ENCODE results near the gene HDAC4.

Gene HDAC4

GRCh38 chr2:239245872-239246721, 154.7 kb downstream of the HDAC4 start:
- Mint-ChIP-seq H3K9me3 (no peaks in the 10 kb centered on the region), H3K27ac (no peak overlapping the region), H3K27me3 (no peaks in the 10 kb centered on the region), H3K4me3 (no peak overlapping the region), H3K36me3 (ENCODE audit: low read depth) (peaks cover 12% of the 10 kb centered on the region), H3K4me1 (ENCODE audit: low read depth) (peaks cover 37% of the 10 kb centered on the region)

- Mint-ChIP-seq H3K27ac (no peak overlapping the region), H3K4me1 (ENCODE audit: low read depth) (peaks cover 42% of the 10 kb centered on the region), H3K9me3 (no peaks in the 10 kb centered on the region), H3K36me3 (ENCODE audit: low read depth) (peaks cover 12% of the 10 kb centered on the region), H3K4me3 (no peak overlapping the region), H3K27me3 (no peaks in the 10 kb centered on the region)
Observed at GRCh38 chr2:239245107-239245506, 155.7 kb downstream of the HDAC4 start.

- Mint-ChIP-seq H3K27me3 (no peaks in the 10 kb centered on the region), H3K27ac (no peak overlapping the region), H3K4me3 (no peak overlapping the region), H3K36me3 (ENCODE audit: low read depth) (peaks cover 7% of the 10 kb centered on the region), H3K9me3 (no peaks in the 10 kb centered on the region), H3K4me1 (ENCODE audit: low read depth) (peaks cover 45% of the 10 kb centered on the region)
Observed at GRCh38 chr2:239244625-239245024, 156.2 kb downstream of the HDAC4 start.

- no peaks in the 10 kb centered on the region for H3K36me3 Mint-ChIP-seq (ENCODE audit: low read depth)
- no peaks in the 10 kb centered on the region for H3K9me3 Mint-ChIP-seq
- H3K4me1 Mint-ChIP-seq (ENCODE audit: low read depth): peaks cover 31% of the 10 kb centered on the region
- H3K4me3 Mint-ChIP-seq: no peak overlapping the region
- no peak overlapping the region for H3K27ac Mint-ChIP-seq
- no peaks in the 10 kb centered on the region for H3K27me3 Mint-ChIP-seq
Observed at GRCh38 chr2:239241431-239241960, 159.3 kb downstream of the HDAC4 start.

- Mint-ChIP-seq H3K4me1 (ENCODE audit: low read depth) (peaks cover 30% of the 10 kb centered on the region), H3K9me3 (no peaks in the 10 kb centered on the region), H3K36me3 (ENCODE audit: low read depth) (no peaks in the 10 kb centered on the region), H3K4me3 (no peak overlapping the region), H3K27ac (no peak overlapping the region), H3K27me3 (no peaks in the 10 kb centered on the region)
Observed at GRCh38 chr2:239240414-239240881, 160.4 kb downstream of the HDAC4 start.

GRCh38 chr2:239239607-239240413, 161.0 kb downstream of the HDAC4 start:
- Mint-ChIP-seq H3K27ac (no peak overlapping the region), H3K4me1 (ENCODE audit: low read depth) (peaks cover 28% of the 10 kb centered on the region), H3K27me3 (no peaks in the 10 kb centered on the region), H3K36me3 (ENCODE audit: low read depth) (no peaks in the 10 kb centered on the region), H3K9me3 (no peaks in the 10 kb centered on the region), H3K4me3 (no peak overlapping the region)

- Mint-ChIP-seq H3K36me3 (ENCODE audit: low read depth) (no peaks in the 10 kb centered on the region), H3K9me3 (no peaks in the 10 kb centered on the region), H3K4me1 (ENCODE audit: low read depth) (peaks cover 36% of the 10 kb centered on the region), H3K27me3 (no peaks in the 10 kb centered on the region), H3K27ac (no peak overlapping the region), H3K4me3 (no peak overlapping the region)
Observed at GRCh38 chr2:239238839-239239606, 161.8 kb downstream of the HDAC4 start.

- no peaks in the 10 kb centered on the region for H3K27me3 Mint-ChIP-seq
Observed at GRCh38 chr2:239238381-239238780, 162.4 kb downstream of the HDAC4 start.

GRCh38 chr2:239236808-239237205, 164.0 kb downstream of the HDAC4 start:
- H3K9me3 Mint-ChIP-seq: no peaks in the 10 kb centered on the region
- no peak overlapping the region for H3K4me3 Mint-ChIP-seq
- peaks cover 49% of the 10 kb centered on the region for H3K4me1 Mint-ChIP-seq (ENCODE audit: low read depth)
- H3K27me3 Mint-ChIP-seq: no peaks in the 10 kb centered on the region
- H3K36me3 Mint-ChIP-seq (ENCODE audit: low read depth): no peaks in the 10 kb centered on the region
- no peak overlapping the region for H3K27ac Mint-ChIP-seq

More at GRCh38 chr2:239238381-239238780, 162.4 kb downstream of the HDAC4 start:
- H3K4me1 Mint-ChIP-seq (ENCODE audit: low read depth): peaks cover 41% of the 10 kb centered on the region
- no peak overlapping the region for H3K4me3 Mint-ChIP-seq
- H3K27ac Mint-ChIP-seq: no peak overlapping the region
- H3K36me3 Mint-ChIP-seq (ENCODE audit: low read depth): no peaks in the 10 kb centered on the region
- H3K9me3 Mint-ChIP-seq: no peaks in the 10 kb centered on the region

- no peak overlapping the region for H3K27ac Mint-ChIP-seq
- H3K36me3 Mint-ChIP-seq (ENCODE audit: low read depth): no peaks in the 10 kb centered on the region
- peaks cover 46% of the 10 kb centered on the region for H3K4me1 Mint-ChIP-seq (ENCODE audit: low read depth)
Observed at GRCh38 chr2:239236043-239236807, 164.6 kb downstream of the HDAC4 start.

GRCh38 chr2:239235311-239235710, 165.5 kb downstream of the HDAC4 start:
- Mint-ChIP-seq H3K27ac (no peak overlapping the region), H3K4me1 (ENCODE audit: low read depth) (peaks cover 51% of the 10 kb centered on the region), H3K4me3 (no peak overlapping the region), H3K9me3 (no peaks in the 10 kb centered on the region), H3K36me3 (ENCODE audit: low read depth) (no peaks in the 10 kb centered on the region), H3K27me3 (no peaks in the 10 kb centered on the region)

More at GRCh38 chr2:239236043-239236807, 164.6 kb downstream of the HDAC4 start:
- no peak overlapping the region for H3K4me3 Mint-ChIP-seq
- H3K9me3 Mint-ChIP-seq: no peaks in the 10 kb centered on the region
- no peaks in the 10 kb centered on the region for H3K27me3 Mint-ChIP-seq

GRCh38 chr2:239234191-239235175, 166.3 kb downstream of the HDAC4 start:
- Mint-ChIP-seq H3K4me3 (no peak overlapping the region), H3K36me3 (ENCODE audit: low read depth) (no peaks in the 10 kb centered on the region), H3K4me1 (ENCODE audit: low read depth) (peaks cover 53% of the 10 kb centered on the region), H3K27me3 (no peaks in the 10 kb centered on the region), H3K27ac (no peak overlapping the region), H3K9me3 (no peaks in the 10 kb centered on the region)

- Mint-ChIP-seq H3K27ac (no peak overlapping the region), H3K4me1 (ENCODE audit: low read depth) (peaks cover 57% of the 10 kb centered on the region)
Observed at GRCh38 chr2:239233576-239233975, 167.2 kb downstream of the HDAC4 start.

More at GRCh38 chr2:239233576-239233975, 167.2 kb downstream of the HDAC4 start:
- Mint-ChIP-seq H3K4me3 (no peak overlapping the region), H3K27me3 (no peaks in the 10 kb centered on the region), H3K36me3 (ENCODE audit: low read depth) (no peaks in the 10 kb centered on the region), H3K9me3 (no peaks in the 10 kb centered on the region)

Measured in stimulated activated naive CD8-positive, alpha-beta T cell treated with anti-CD3 and anti-CD28 coated beads, Interleukin-15, Interleukin-2, amounts not matched to agents 100 ng/mL and 50 ng/mL, for 24 hours (primary cell).